Measurements from ENCODE around the gene IMMP1L.

GRCh38 chr11:31419138-31419537 is 90.3 kb downstream of the IMMP1L start:
- TF ChIP-seq CTCF (IDR thresholded peaks at IDR 0.05), result no peak
- TF ChIP-seq POLR2A (IDR thresholded peaks at IDR 0.05), result no peak
